ENCODE results near the gene PTTG1IP. TPM values are rescaled to one million over a fixed set of nuclear protein-coding genes. Genes with fewer than 3 reads are reported as not detected.

The PTTG1IP gene
- total and polyA plus RNA-seq, 2 of the 4 experiments (the other 2 are of a cell fraction), result 167 to 194 TPM

DNA sequence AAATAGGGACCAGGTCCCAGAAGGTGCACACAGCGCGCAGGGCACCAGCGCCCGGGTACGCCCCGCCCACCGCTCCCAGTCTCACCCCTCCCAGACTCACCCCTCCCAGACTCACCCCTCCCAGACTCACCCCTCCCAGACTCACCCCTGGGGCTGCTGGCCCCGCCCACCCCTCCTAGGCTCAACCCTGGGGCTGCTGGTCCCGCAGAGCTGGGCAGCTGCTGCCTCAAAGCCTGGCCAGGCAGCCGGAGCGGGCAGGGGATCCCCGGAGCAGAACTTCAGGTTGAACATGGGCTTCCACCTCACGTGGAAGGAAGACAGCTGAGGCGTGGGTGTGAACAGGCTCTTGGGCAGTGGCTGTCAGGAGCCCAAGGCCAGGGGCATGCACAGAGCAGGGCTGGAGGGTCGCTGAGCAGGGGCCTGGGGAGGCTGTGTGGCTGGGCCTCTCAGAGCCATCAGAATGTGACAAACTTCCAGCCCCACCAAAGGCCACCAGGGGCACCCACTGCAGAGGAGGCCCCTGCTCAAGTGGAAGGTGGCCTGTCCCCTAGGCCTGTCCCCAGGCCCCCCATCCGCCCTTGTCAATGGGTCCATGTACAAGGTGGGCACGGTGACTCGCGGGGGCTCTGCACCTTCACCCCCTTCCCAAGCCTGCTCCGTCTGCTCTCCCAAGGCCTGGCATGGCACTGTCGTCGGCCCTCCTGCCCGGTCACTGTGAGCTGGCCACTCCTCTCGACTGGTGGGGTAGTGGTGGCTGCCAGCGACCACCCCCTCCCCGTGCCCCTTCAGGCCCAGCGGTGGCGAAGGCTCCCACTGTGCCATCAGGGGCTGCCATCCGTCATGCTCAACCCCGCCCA lies 35.2 kb downstream of the PTTG1IP start:
- no peak overlapping the region for H3K4me2 ChIP-seq (ENCODE audit: low read depth, low read length)
- H3K79me1 ChIP-seq (ENCODE audit: low read depth in 1 of 2, low read length in 2 of 2), result no peaks in the 10 kb centered on the region
- no TSS peak for BruUV-seq (replicated peaks)
- H3K56ac ChIP-seq (ENCODE audit: extremely low read depth, insufficient read depth, low read length), result no peak overlapping the region
- no peak overlapping the region for H2BK120ac ChIP-seq (ENCODE audit: low read depth, low read length)
- no peak overlapping the region for H4K5ac ChIP-seq (ENCODE audit: low read depth, low read length)
- TF ChIP-seq CEBPB (IDR thresholded peaks at IDR 0.05; ENCODE audit: low read depth, low read length) (no peak), CHD1 (IDR thresholded peaks at IDR 0.05; ENCODE audit: low read depth, low read length) (no peak), MAZ (IDR thresholded peaks at IDR 0.05; ENCODE audit: borderline replicate concordance, low read depth, low read length) (no peak), NFE2L2 (IDR thresholded peaks at IDR 0.05; ENCODE audit: low read depth, low read length) (no peak), MAFK (IDR thresholded peaks at IDR 0.05; ENCODE audit: low read depth, low read length) (no peak), BHLHE40 (IDR thresholded peaks at IDR 0.05; ENCODE audit: low read depth, low read length) (no peak), CTCF (conservative IDR thresholded peaks at IDR 0.05; ENCODE audit: low read depth, low read length) (no peak), RAD21 (IDR thresholded peaks at IDR 0.05; ENCODE audit: low read length) (no peak), POLR2A (IDR thresholded peaks at IDR 0.05; ENCODE audit: low read depth, low read length) (no peak), SMC3 (IDR thresholded peaks at IDR 0.05; ENCODE audit: low read depth, low read length) (no peak), USF2 (IDR thresholded peaks at IDR 0.05; ENCODE audit: low read depth, low read length) (no peak), ELK1 (IDR thresholded peaks at IDR 0.05; ENCODE audit: borderline replicate concordance, low read depth, low read length) (no peak), RFX5 (IDR thresholded peaks at IDR 0.05; ENCODE audit: low read depth, low read length) (no peak), MXI1 (IDR thresholded peaks at IDR 0.05; ENCODE audit: borderline replicate concordance, low read depth, low read length) (no peak), FOS (IDR thresholded peaks at IDR 0.05; ENCODE audit: low read depth, low read length) (no peak)
- H3K9me1 ChIP-seq (ENCODE audit: insufficient read depth, low read length), result no peaks in the 10 kb centered on the region
- no peak overlapping the region for H3K23ac ChIP-seq (ENCODE audit: low read depth, low read length)
- no peaks in the 10 kb centered on the region for H3K9me3 ChIP-seq (ENCODE audit: control insufficient read depth, insufficient read depth, low read length)
- CTCF ChIA-PET, result no interaction called here
- peak overlapping the region; percentile 19 for H2AFZ ChIP-seq (replicated peaks; ENCODE audit: low read length, poor library complexity)
- no peaks in the 10 kb centered on the region for H3K36me3 ChIP-seq (ENCODE audit: control insufficient read depth, insufficient read depth, low read length)
- no peak overlapping the region for H3K18ac ChIP-seq (ENCODE audit: low read depth, low read length)
- no peak overlapping the region for H3K14ac ChIP-seq (replicated peaks; ENCODE audit: low read depth, low read length)
- H2BK5ac ChIP-seq (ENCODE audit: low read depth, low read length, poor library complexity, severe bottlenecking), result no peak overlapping the region
- no peak overlapping the region for H4K8ac ChIP-seq (ENCODE audit: low read depth in 2 of 2, low read length in 2 of 2)
- DNase-seq, result no peak
- POLR2A ChIA-PET (ENCODE audit: unreplicated experiment), result no interaction called here
- H4K20me1 ChIP-seq (ENCODE audit: insufficient read depth, low read length), result no peaks in the 10 kb centered on the region
- no peak overlapping the region for H4K91ac ChIP-seq (ENCODE audit: insufficient read depth, low read depth, low read length)
- no peak overlapping the region for H2BK15ac ChIP-seq (ENCODE audit: low read depth, low read length)
- peaks cover 5% of the 10 kb centered on the region; the same call in 1 of the 2 replicates for H3K4me1 ChIP-seq (ENCODE audit: control insufficient read depth, insufficient read depth, low read length)
- H3K4me3 ChIP-seq (ENCODE audit: insufficient read depth, low read depth, low read length), result no peak overlapping the region
- dilution Hi-C loops (cut with HindIII; ENCODE audit: low sequenced_read_pairs, unreplicated experiment), result no loop called here
- no peak overlapping the region for H2AK9ac ChIP-seq (replicated peaks; ENCODE audit: low read depth, low read length, poor library complexity)
- peaks cover 28% of the 10 kb centered on the region for H3K27me3 ChIP-seq (ENCODE audit: control insufficient read depth, insufficient read depth, low read length)
- 77% methylated on average over 12 of the region's 30 CpGs; no CpG with 5 or more reads in 1 of the 2 experiments for WGBS, 2 experiments (ENCODE audit: extremely low coverage in 2 of 2, insufficient read length in 1 of 2)
- H3K4ac ChIP-seq (ENCODE audit: low read depth, low read length), result no peak overlapping the region
- H3K27ac ChIP-seq (ENCODE audit: insufficient read depth, low read length), result no peak overlapping the region
- intact Hi-C loops (cut with micrococcal nuclease), result no loop called here
- in situ Hi-C loops (cut with MboI; ENCODE audit: low sequenced_read_pairs), result no loop called here
- H2BK20ac ChIP-seq (ENCODE audit: low read depth, low read length), result no peak overlapping the region
- no peak overlapping the region for H2AK5ac ChIP-seq (ENCODE audit: low read depth, low read length)
- no peak for ATAC-seq (ENCODE audit: low read depth)
- H3K9ac ChIP-seq (ENCODE audit: low read depth, low read length), result no peak overlapping the region

Data from IMR-90 (cell line).